Hepatocyte (in vitro differentiated cells): ENCODE data around the gene NIN.

ENCODE experiments used
- EZH2phosphoT487 ChIP-seq: fragments of 200-600 bp; sonication (generic); IDR thresholded peaks from one replicate; pipeline ENCODE4 v1.6.1; 2018; ENCODE audit warnings: antibody characterized with exemption, mild to moderate bottlenecking, low read depth, moderate library complexity; ENCODE audit not compliant: unreplicated experiment, severe bottlenecking
- TF ChIP-seq, protein P1 (sequence below): fragments of 200-600 bp; sonication (generic); IDR thresholded peaks from 2 replicates; pipeline ENCODE4 v1.5.1; 2016; ENCODE audit warnings: antibody characterized with exemption, mild to moderate bottlenecking; ENCODE audit not compliant: poor library complexity

GRCh38 chr14:50825307-50825706, 5.7 kb downstream of the NIN start:
- TF ChIP-seq, protein P1, sequence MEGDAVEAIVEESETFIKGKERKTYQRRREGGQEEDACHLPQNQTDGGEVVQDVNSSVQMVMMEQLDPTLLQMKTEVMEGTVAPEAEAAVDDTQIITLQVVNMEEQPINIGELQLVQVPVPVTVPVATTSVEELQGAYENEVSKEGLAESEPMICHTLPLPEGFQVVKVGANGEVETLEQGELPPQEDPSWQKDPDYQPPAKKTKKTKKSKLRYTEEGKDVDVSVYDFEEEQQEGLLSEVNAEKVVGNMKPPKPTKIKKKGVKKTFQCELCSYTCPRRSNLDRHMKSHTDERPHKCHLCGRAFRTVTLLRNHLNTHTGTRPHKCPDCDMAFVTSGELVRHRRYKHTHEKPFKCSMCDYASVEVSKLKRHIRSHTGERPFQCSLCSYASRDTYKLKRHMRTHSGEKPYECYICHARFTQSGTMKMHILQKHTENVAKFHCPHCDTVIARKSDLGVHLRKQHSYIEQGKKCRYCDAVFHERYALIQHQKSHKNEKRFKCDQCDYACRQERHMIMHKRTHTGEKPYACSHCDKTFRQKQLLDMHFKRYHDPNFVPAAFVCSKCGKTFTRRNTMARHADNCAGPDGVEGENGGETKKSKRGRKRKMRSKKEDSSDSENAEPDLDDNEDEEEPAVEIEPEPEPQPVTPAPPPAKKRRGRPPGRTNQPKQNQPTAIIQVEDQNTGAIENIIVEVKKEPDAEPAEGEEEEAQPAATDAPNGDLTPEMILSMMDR, result no peak
- no peak for TF ChIP-seq EZH2phosphoT487
